K562 (cell line): Measurements from ENCODE around the gene ARMH1. TPM values are rescaled to one million over a fixed set of nuclear protein-coding genes. Genes with fewer than 3 reads are reported as not detected.
A peak's percentile ranks its signal among the peaks of the same experiment; 100 is the strongest.

ENCODE experiments used
- E2F1 ChIP-seq: sonication (generic); formaldehyde crosslinking; IDR thresholded peaks from 2 replicates; pipeline ENCODE4 v1.8.1; 2023; ENCODE audit warnings: mild to moderate bottlenecking, missing genetic modification reagents, moderate library complexity
- ELF4 ChIP-seq: fragments of 450-650 bp; formaldehyde crosslinking; IDR thresholded peaks from 2 replicates; pipeline ENCODE4 v1.4.0; 2022; ENCODE audit warnings: missing genetic modification characterization
- NFYB ChIP-seq: IDR thresholded peaks from 2 replicates; pipeline ENCODE4 v1.6.1; 2011; ENCODE audit warnings: mild to moderate bottlenecking, moderate library complexity; ENCODE audit not compliant: insufficient read length; ENCODE audit errors: extremely low read depth
- PYGO2 ChIP-seq: fragments of 450-650 bp; IDR thresholded peaks from 2 replicates; pipeline ENCODE4 v1.6.1; 2016; ENCODE audit warnings: mild to moderate bottlenecking, missing genetic modification characterization, moderate library complexity, missing compliant biosample characterization
- TCF7L2 ChIP-seq: fragments of 150-350 bp; IDR thresholded peaks from 2 replicates; pipeline ENCODE4 v1.6.1; 2016; ENCODE audit warnings: low read depth, mild to moderate bottlenecking, low read length, moderate library complexity
- ZNF133 ChIP-seq: fragments of 250-450 bp; sonication (Bioruptor Pico); IDR thresholded peaks from 2 replicates; pipeline ENCODE4 v1.4.0; 2020; ENCODE audit warnings: mild to moderate bottlenecking
- ZNF318 ChIP-seq, 2 experiments: fragments of 450-650 bp; IDR thresholded peaks; 2 replicates each; pipeline ENCODE4 v1.6.1; 2016; ENCODE audit warnings: mild to moderate bottlenecking in 2 of 2, borderline replicate concordance in 1 of 2, low read depth in 1 of 2, moderate library complexity in 1 of 2
- ZZZ3 ChIP-seq: fragments of 450-650 bp; IDR thresholded peaks from 2 replicates; pipeline ENCODE4 v1.6.1; 2016; ENCODE audit warnings: antibody characterized with exemption, mild to moderate bottlenecking, moderate library complexity
- polyA plus RNA-seq, 8 experiments: library from polyadenylated mRNA; depleted of rRNA in 4 of 8; stranded (reverse) in 5 of 8; unstranded in 3 of 8; fragments of >200 nt; fragmentation: Nextera tagmentation in 2 of 8; fragmentation: Illumina TruSeq in 1 of 8; extraction: Ambion mirVana in 2 of 8; extraction: Trizol in 1 of 8; gene quantifications; 2 replicates each; pipeline versions ENCODE4 v1.2.1 to v1.2.3, GENCODE V29; 2011 to 2014; ENCODE audit warnings: inconsistent platforms in 1 of 8, missing spikeins in 1 of 8
- total RNA-seq, 7 experiments: library from RNA; depleted of rRNA in 6 of 7; stranded (reverse); fragments of >200 nt in 6 of 7; fragmentation: Illumina TruSeq in 2 of 7; extraction: Trizol in 2 of 7; gene quantifications; 2 replicates each; pipeline versions ENCODE4 v1.2.1 to v1.2.3, GENCODE V29; 2011 to 2021; ENCODE audit warnings: low replicate concordance in 1 of 7

ARMH1 gene
- total and polyA plus RNA-seq, 9 of the 15 experiments (the other 6 are each of a cell fraction or from before 2014, with no cell fraction given) = 0.41 TPM; not detected in 8

GRCh38 chr1:44721485-44722361 lies 47.2 kb downstream of the ARMH1 start (continued):
- TF ChIP-seq ZNF318 (IDR thresholded peaks at IDR 0.05; ENCODE audit: borderline replicate concordance in 1 of 2, low read depth in 1 of 2) (peak; percentile 97 to 100; a peak in 2 of 4 replicates), E2F1 (CRISPR knock-in tag) (peak; percentile 97), PYGO2 (tag) (peak; percentile 93), ELF4 (peak; percentile 100), ZZZ3 (peak; percentile 14; the same call in 1 of the 2 replicates), NFYB (no peak), ZNF133 (no peak), TCF7L2 (no peak; the same call in 1 of the 2 replicates)
